ENCODE data around the gene EPAS1. TPM values are rescaled to one million over a fixed set of nuclear protein-coding genes. Genes with fewer than 3 reads are reported as not detected.
"Not testable (repeated sequence)": the region's sequence is repeated elsewhere in the genome, so short reads cannot be mapped to it uniquely, and the experiment has no call there.

Gene EPAS1
- total RNA-seq, 1 donor from 2014 or later: 0.47 TPM

DNA sequence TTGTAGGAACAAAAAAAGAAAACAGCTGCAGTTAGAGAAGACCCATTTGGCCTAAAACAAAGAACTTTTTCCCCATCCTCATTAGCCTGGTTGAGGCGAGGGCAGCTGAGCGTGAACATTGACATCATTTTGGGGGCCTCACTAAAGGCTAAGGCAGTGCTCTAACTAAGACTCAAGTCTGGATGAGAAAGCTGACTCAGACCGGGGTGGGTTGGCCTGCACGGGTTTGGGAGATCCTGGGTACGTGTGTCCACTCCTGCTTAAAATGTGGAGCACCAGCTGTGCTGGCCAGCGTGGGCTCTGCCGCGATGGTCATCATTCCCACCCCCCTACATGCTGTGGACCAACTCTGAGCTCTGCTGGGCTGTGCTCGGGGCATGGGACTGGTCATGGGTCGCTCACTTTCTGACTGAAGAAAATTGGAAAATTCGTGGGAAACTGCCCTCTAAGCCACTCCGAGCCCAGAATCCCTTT is 96.2 kb downstream of the EPAS1 start:
- Mint-ChIP-seq H3K4me3 (no peak overlapping the region), H3K36me3 (ENCODE audit: low read depth) (no peaks in the 10 kb centered on the region), H3K4me1 (no peaks in the 10 kb centered on the region), H3K9me3 (no peaks in the 10 kb centered on the region), H3K27me3 (peaks cover 23% of the 10 kb centered on the region), H3K27ac (no peak overlapping the region)
- ChIA-PET POLR2A (no interaction called here), CTCF (no interaction called here)
- intact Hi-C loops (cut with micrococcal nuclease): no loop called here
- TF ChIP-seq, protein P1, sequence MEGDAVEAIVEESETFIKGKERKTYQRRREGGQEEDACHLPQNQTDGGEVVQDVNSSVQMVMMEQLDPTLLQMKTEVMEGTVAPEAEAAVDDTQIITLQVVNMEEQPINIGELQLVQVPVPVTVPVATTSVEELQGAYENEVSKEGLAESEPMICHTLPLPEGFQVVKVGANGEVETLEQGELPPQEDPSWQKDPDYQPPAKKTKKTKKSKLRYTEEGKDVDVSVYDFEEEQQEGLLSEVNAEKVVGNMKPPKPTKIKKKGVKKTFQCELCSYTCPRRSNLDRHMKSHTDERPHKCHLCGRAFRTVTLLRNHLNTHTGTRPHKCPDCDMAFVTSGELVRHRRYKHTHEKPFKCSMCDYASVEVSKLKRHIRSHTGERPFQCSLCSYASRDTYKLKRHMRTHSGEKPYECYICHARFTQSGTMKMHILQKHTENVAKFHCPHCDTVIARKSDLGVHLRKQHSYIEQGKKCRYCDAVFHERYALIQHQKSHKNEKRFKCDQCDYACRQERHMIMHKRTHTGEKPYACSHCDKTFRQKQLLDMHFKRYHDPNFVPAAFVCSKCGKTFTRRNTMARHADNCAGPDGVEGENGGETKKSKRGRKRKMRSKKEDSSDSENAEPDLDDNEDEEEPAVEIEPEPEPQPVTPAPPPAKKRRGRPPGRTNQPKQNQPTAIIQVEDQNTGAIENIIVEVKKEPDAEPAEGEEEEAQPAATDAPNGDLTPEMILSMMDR (IDR thresholded peaks at IDR 0.05): no peak
- ATAC-seq (ENCODE audit: low read depth) (no peak), DNase-seq (no peak)

DNA sequence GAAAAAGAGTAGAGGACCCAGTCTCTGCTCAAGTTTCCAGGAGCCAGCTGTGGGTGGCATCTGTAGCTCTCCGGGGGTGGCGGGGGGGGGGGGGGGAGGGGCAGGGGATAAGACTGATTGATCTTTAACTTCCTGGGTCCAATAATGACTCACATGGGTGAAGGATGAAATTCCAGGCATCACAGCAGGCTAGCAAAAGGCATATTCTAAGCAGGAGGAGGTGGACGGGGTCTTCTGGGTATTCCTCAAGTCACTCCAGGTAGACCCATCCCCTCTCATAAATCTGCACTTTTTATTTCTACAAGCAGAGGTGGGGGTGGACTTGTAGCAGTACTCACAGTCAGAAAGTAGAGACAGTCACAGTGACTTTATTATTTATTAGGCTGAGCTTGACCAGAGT is 96.7 kb downstream of the EPAS1 start:
- POLR2A ChIA-PET: no interaction called here
- TF ChIP-seq, protein P1 (IDR thresholded peaks at IDR 0.05): no peak
- intact Hi-C loops (cut with micrococcal nuclease): no loop called here
- no peak for ATAC-seq (ENCODE audit: low read depth)
- no peaks in the 10 kb centered on the region for H3K9me3 Mint-ChIP-seq
- no peak overlapping the region for H3K4me3 Mint-ChIP-seq
- no peak overlapping the region for H3K27ac Mint-ChIP-seq
- CTCF ChIA-PET: no interaction called here
- no peaks in the 10 kb centered on the region for H3K4me1 Mint-ChIP-seq
- peaks cover 23% of the 10 kb centered on the region for H3K27me3 Mint-ChIP-seq
- DNase-seq: no peak
- no peaks in the 10 kb centered on the region for H3K36me3 Mint-ChIP-seq (ENCODE audit: low read depth)

DNA sequence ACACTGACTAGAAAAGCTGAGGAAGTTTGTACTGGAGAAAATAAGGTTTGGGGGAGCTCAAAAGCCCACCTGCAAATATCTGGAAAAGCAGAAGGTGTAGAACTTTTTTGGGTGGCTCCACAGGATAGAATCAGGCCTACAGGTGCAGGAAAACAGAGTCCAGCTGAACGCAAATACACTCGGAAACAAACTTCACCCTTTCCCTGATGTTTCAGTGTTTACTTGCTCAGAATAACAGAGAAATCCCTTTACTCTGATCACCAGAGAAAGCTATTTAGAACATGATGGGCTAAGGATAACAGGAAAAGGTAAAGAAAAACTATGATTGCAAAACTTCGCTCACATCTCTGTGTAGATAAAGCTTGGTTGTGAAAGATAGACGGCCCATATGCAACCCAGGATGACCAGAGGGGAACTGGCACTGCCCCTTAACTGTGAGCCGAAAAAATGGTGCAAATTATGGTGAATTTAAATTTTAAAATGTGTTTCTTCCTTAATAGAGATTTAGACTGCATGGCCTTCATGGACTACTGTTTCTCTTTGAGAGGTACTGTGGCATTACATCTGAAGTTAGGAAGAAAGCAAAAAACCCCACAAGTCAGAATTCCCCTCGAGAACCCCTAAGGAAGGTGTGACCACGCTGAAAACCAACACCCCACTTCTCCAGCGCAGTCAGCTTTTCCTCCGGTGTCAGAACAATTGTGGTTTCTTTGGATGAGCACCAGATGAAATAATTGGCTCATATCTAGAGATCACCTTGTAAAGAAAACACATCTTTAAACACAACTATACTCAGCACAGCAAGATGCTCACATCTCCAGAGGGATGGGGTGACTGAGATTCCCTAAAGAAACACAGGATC is 97.7 kb downstream of the EPAS1 start:
- ATAC-seq (ENCODE audit: low read depth) (no peak), DNase-seq (no peak)
- Mint-ChIP-seq H3K9me3 (no peaks in the 10 kb centered on the region), H3K4me3 (no peak overlapping the region), H3K27ac (no peak overlapping the region), H3K27me3 (peaks cover 20% of the 10 kb centered on the region), H3K4me1 (no peaks in the 10 kb centered on the region), H3K36me3 (ENCODE audit: low read depth) (no peaks in the 10 kb centered on the region)
- POLR2A ChIA-PET: no interaction called here
- intact Hi-C loops (cut with micrococcal nuclease): no loop called here
- CTCF ChIA-PET: no interaction called here
- TF ChIP-seq, protein P1 (IDR thresholded peaks at IDR 0.05): no peak

DNA sequence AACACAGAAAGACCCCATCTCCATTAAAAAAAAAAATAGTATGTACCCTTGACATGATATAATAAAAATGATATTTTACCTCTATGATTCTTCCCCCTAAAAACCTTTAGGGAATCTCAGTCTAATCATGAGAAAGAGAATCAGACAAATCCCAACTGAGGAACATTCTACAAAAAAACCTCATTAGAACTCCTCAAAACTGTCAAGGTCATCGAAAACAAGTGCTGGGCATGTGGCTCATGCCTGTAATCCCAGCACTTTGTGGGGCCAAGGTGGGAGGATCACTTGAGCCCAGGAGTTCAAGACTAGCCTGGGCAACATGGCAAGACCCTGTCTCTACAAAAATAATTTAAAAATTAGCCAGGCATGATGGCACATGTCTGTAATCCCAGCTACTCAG is 98.5 kb downstream of the EPAS1 start:
- H3K9me3 Mint-ChIP-seq, CTCF ChIA-PET, H3K27ac Mint-ChIP-seq: not testable (repeated sequence)

DNA sequence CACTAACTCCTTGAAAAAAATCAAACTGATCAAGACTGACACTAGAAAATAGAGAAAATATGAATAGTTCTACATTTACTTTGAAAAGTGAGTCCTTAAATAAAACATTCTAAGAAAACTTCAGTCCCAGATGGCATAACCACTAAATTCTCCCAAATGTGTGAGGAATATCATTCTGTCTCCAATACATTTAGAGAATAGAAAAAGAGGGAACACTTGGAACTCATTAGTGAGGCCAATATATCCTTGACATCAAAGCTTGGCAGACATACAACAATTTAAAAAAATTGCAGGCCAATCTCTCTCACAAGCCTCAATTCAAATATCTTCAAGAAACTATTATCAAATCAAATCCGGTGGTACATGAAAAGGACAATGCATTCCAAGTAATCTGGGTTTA is 102.8 kb downstream of the EPAS1 start:
- ATAC-seq (ENCODE audit: low read depth) (no peak), DNase-seq (no peak)
- POLR2A ChIA-PET: no interaction called here
- Mint-ChIP-seq H3K27me3 (peaks cover 12% of the 10 kb centered on the region), H3K4me3 (no peak overlapping the region), H3K9me3 (no peaks in the 10 kb centered on the region), H3K4me1 (no peaks in the 10 kb centered on the region), H3K36me3 (ENCODE audit: low read depth) (no peaks in the 10 kb centered on the region), H3K27ac (no peak overlapping the region)
- intact Hi-C loops (cut with micrococcal nuclease): no loop called here
- TF ChIP-seq, protein P1 (IDR thresholded peaks at IDR 0.05): no peak
- CTCF ChIA-PET: no interaction called here

More for the DNA sequence above, 98.5 kb downstream of the EPAS1 start:
- intact Hi-C loops (cut with micrococcal nuclease); POLR2A ChIA-PET; H3K36me3 Mint-ChIP-seq (ENCODE audit: low read depth); H3K4me3 Mint-ChIP-seq; H3K4me1 Mint-ChIP-seq; DNase-seq; ATAC-seq (ENCODE audit: low read depth): not testable (repeated sequence)
- peaks cover 23% of the 10 kb centered on the region for H3K27me3 Mint-ChIP-seq

Measured in activated B cell treated with CpG ODN at 0.5 μM for 24 hours (primary cell).